ENCODE measurements around the gene SPATA13. TPM values are rescaled to one million over a fixed set of nuclear protein-coding genes. Genes with fewer than 3 reads are reported as not detected.

Gene SPATA13
- total RNA-seq, 1 experiment from 2014 or later = 10.5 TPM

GRCh38 chr13:24220086-24220703 is 59.7 kb downstream of the SPATA13 start:
- no TSS peak for BruUV-seq (replicated peaks)
- H3K36me3 Mint-ChIP-seq (ENCODE audit: insufficient read depth, unreplicated experiment) = no peaks in the 10 kb centered on the region
- H3K27ac Mint-ChIP-seq (ENCODE audit: unreplicated experiment) = peak overlapping the region; percentile 80
- Histone ChIP-seq H3K4me1 (peaks cover 17% of the 10 kb centered on the region), H3K9me3 (no peaks in the 10 kb centered on the region), H3K27me3 (replicated peaks; ENCODE audit: control insufficient read depth, insufficient read depth, low read length) (no peaks in the 10 kb centered on the region), H3K36me3 (ENCODE audit: control insufficient read depth, insufficient read depth, low read length) (peaks cover 2% of the 10 kb centered on the region), H3K4me3 (ENCODE audit: low read depth, low read length) (no peak overlapping the region)
- H3K27me3 Mint-ChIP-seq (ENCODE audit: insufficient read depth, unreplicated experiment) = no peaks in the 10 kb centered on the region
- no peak overlapping the region for H3K4me3 Mint-ChIP-seq (ENCODE audit: unreplicated experiment)
- no peaks in the 10 kb centered on the region for H3K9me3 Mint-ChIP-seq (ENCODE audit: unreplicated experiment)
- peaks cover 18% of the 10 kb centered on the region for H3K4me1 Mint-ChIP-seq (ENCODE audit: low read depth, unreplicated experiment)
- ChIA-PET POLR2A (no interaction called here), CTCF (interaction anchor here (0.6 to 2.3 kb wide), 5 partner anchors 8 to 298 kb away, joined by 3 to 9 read pairs (median 5); partner anchors contain the start of gene SPATA13)
- DNase-seq = peak; percentile 64 to 82
- intact Hi-C loops (cut with micrococcal nuclease; ENCODE audit: unreplicated experiment) = loop anchor here (1.0 kb wide), 3 partner anchors 167 to 299 kb away; no protein-coding TSS in a partner anchor
- TF ChIP-seq CTCF (IDR thresholded peaks at IDR 0.05; ENCODE audit: insufficient read depth in 1 of 2, low read depth in 1 of 2, low read length in 1 of 2, severe bottlenecking in 1 of 2, unreplicated experiment in 1 of 2) = peak; percentile 69 to 71

GRCh38 chr13:24221007-24221406 is 60.5 kb downstream of the SPATA13 start:
- peak in 1 of 2 experiments; percentile 30 for DNase-seq
- no peak overlapping the region for H3K4me3 Mint-ChIP-seq (ENCODE audit: unreplicated experiment)
- intact Hi-C loops (cut with micrococcal nuclease; ENCODE audit: unreplicated experiment) = no loop called here
- no peak for TF ChIP-seq CTCF (IDR thresholded peaks at IDR 0.05; ENCODE audit: insufficient read depth in 1 of 2, low read depth in 1 of 2, low read length in 1 of 2, severe bottlenecking in 1 of 2, unreplicated experiment in 1 of 2)
- CTCF ChIA-PET = no interaction called here
- H3K27me3 ChIP-seq (replicated peaks; ENCODE audit: control insufficient read depth, insufficient read depth, low read length) = no peaks in the 10 kb centered on the region
- H3K9me3 ChIP-seq = no peaks in the 10 kb centered on the region
- H3K4me3 ChIP-seq (ENCODE audit: low read depth, low read length) = no peak overlapping the region
- H3K9me3 Mint-ChIP-seq (ENCODE audit: unreplicated experiment) = no peaks in the 10 kb centered on the region
- H3K27ac Mint-ChIP-seq (ENCODE audit: unreplicated experiment) = peak overlapping the region; percentile 80
- H3K36me3 ChIP-seq (ENCODE audit: control insufficient read depth, insufficient read depth, low read length) = peaks cover 2% of the 10 kb centered on the region
- no peaks in the 10 kb centered on the region for H3K27me3 Mint-ChIP-seq (ENCODE audit: insufficient read depth, unreplicated experiment)
- POLR2A ChIA-PET = no interaction called here
- H3K4me1 Mint-ChIP-seq (ENCODE audit: low read depth, unreplicated experiment) = peaks cover 18% of the 10 kb centered on the region
- H3K4me1 ChIP-seq = peaks cover 17% of the 10 kb centered on the region
- no peaks in the 10 kb centered on the region for H3K36me3 Mint-ChIP-seq (ENCODE audit: insufficient read depth, unreplicated experiment)
- no TSS peak for BruUV-seq (replicated peaks)

GRCh38 chr13:24222756-24223155 is 62.2 kb downstream of the SPATA13 start:
- peaks cover 18% of the 10 kb centered on the region for H3K4me1 Mint-ChIP-seq (ENCODE audit: low read depth, unreplicated experiment)
- H3K4me1 ChIP-seq = peaks cover 17% of the 10 kb centered on the region
- H3K4me3 Mint-ChIP-seq (ENCODE audit: unreplicated experiment) = no peak overlapping the region
- intact Hi-C loops (cut with micrococcal nuclease; ENCODE audit: unreplicated experiment) = no loop called here
- no peak for TF ChIP-seq CTCF (IDR thresholded peaks at IDR 0.05; ENCODE audit: insufficient read depth in 1 of 2, low read depth in 1 of 2, low read length in 1 of 2, severe bottlenecking in 1 of 2, unreplicated experiment in 1 of 2)
- no peak overlapping the region for H3K4me3 ChIP-seq (ENCODE audit: low read depth, low read length)
- no peaks in the 10 kb centered on the region for H3K27me3 Mint-ChIP-seq (ENCODE audit: insufficient read depth, unreplicated experiment)
- BruUV-seq (replicated peaks) = no TSS peak
- no peak overlapping the region for H3K27ac Mint-ChIP-seq (ENCODE audit: unreplicated experiment)
- H3K9me3 Mint-ChIP-seq (ENCODE audit: unreplicated experiment) = no peaks in the 10 kb centered on the region
- H3K27me3 ChIP-seq (replicated peaks; ENCODE audit: control insufficient read depth, insufficient read depth, low read length) = no peaks in the 10 kb centered on the region
- ChIA-PET POLR2A (no interaction called here), CTCF (no interaction called here)
- no peak for DNase-seq
- peaks cover 2% of the 10 kb centered on the region for H3K36me3 ChIP-seq (ENCODE audit: control insufficient read depth, insufficient read depth, low read length)
- no peaks in the 10 kb centered on the region for H3K36me3 Mint-ChIP-seq (ENCODE audit: insufficient read depth, unreplicated experiment)
- no peaks in the 10 kb centered on the region for H3K9me3 ChIP-seq

All from Caco-2 (cell line).